ENCODE data around the gene GABRA4.

GABRA4 gene

GRCh38 chr4:46924789-46925529, 68.4 kb downstream of the GABRA4 start:
- no peak for DNase-seq

DNA sequence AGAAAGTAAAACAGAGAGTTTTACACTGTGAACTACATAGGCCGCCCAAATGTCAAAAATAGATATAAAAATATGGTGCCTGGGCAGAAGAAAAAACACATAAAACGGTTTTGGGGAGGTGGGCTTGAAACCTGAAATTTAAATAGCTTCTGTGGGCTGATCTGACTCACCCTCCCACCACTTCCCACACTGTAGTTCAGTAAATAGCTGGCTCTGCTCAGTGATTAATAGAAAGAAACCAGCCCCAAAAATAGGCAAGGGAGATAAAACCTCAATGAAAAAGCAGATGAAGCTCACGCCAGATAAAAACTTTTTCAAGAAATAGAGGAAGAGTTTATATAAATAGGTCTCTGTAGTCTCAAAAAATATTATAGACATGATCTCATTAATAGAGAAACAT, 71.2 kb downstream of the GABRA4 start:
- DNase-seq, result no peak

DNA sequence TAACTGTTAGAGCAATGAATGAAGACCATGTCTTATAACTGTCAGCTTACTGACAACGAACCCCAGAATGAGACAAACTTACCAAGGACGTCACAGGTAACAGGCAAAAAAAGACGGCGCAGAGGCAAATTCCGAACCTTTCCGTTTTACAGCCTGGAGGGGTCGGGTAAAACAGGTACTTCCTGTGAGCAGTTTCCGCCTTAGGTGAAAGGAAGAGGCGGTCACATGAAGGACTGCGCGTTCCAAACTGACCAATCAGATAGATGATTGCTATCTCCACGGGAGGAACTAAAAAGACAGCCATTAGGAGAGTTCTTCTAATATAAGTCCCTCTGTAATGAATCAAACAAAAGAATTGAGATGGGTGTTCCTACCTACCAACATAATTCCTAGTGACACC, 84.3 kb downstream of the GABRA4 start, which contains the start of gene COX7B2:
COX7B2 (minus strand) TSS at position 168 of the 400 bp plus-strand sequence. CDS start 174,053 bp downstream, outside the sequence.
- no peak for DNase-seq

- DNase-seq, result no peak
These were observed 85.2 kb downstream of the GABRA4 start for GRCh38 chr4:46908148-46908547.

GRCh38 chr4:46900082-46900481, 93.3 kb downstream of the GABRA4 start:
- DNase-seq, result no peak

DNA sequence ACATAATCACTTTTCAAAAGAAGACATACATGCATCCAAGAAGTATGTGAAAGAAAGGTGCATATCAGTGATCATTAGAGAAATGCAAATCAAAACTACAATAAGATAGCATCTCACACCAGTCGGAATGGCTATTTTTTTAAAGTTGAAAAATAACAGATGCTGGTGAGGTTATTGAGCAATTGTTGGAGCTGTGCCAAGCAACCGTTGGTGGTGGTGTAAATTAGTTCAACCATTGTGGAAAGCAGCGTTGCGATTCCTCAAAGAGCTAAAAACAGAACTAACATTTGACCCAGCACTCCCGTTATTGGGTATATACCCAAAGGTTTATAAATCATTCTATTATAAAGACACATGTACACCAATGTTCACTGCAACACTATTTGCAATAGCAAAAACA, 98.6 kb downstream of the GABRA4 start:
- DNase-seq, result no peak

- DNase-seq, result no peak
These were observed 103.3 kb downstream of the GABRA4 start for GRCh38 chr4:46890056-46890455.

DNA sequence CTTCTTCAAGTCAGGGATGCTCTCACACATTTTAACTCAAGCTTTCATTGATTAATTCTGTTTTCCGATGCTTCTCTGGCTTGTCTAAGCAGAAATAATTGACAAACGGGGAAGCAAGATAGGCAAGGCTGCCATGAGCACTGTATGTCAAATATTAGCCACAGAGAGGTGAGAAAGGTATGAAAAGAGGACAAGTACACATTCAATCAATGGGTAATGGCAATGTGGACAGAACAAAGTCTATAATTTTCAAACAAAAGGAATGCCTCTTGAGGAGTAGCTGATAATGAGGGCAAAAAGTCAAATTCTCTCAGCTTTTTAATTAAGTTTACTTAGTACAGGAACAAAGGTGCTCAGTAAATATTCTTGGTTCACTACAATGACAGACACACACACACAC, 104.0 kb downstream of the GABRA4 start:
- no peak for DNase-seq

DNA sequence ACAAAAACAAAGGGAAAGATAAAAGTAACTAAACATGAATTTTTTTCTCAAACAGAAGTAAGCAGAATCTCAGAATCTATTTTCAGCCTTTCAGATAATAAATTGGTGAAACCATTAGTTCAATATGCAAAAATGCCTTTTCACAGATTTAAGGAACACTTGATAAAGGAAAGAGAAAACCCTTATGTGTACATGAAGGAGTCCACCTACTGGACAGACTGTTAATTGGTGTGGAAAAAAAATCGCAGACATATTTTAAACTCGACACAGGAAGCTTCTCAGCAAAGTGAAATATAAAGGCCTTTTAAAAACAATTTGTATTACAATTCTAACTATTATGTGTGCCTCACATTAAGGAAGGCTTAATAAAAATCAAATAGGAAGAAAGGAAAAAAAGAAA, 106.7 kb downstream of the GABRA4 start:
- no peak for DNase-seq

GRCh38 chr4:46878641-46879040, 114.7 kb downstream of the GABRA4 start:
- DNase-seq, result no peak

DNA sequence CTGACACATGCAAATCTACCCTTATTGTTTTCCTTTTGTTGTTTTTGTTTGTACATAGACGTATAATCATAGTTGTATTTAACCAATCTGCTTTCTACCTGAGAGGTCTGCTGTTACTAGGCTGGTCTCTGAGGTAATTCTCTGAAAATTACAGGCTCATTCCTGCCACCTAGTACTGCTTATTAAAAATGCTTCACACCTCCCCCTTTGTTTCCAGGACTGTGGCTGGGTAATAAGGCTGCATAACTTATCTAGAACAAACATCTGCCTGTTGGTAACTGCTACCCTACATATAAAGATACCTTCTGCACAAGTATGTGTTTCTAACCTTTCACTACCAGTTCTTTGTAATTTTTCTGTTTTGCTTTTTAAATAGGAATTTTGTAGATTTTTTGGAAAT, 118.6 kb downstream of the GABRA4 start:
- no peak for DNase-seq

GRCh38 chr4:46870411-46870810, 123.0 kb downstream of the GABRA4 start:
- DNase-seq, result no peak

Data from GF-D8 (cell line).